ENCODE measurements around the gene USF1. TPM values are rescaled to one million over a fixed set of nuclear protein-coding genes. Genes with fewer than 3 reads are reported as not detected.

The USF1 gene
- polyA plus RNA-seq, 3 donors: 6.3 to 335 (median 25.5) TPM

GRCh38 chr1:161082996-161083747 lies 37.4 kb upstream of the USF1 start:
- H3K4me3 ChIP-seq (replicated peaks in 1 of 3; ENCODE audit: low read depth in 2 of 3, low read length in 3 of 3): peak overlapping the region in 1 of 3 experiments; percentile 7
- H3K27me3 ChIP-seq (ENCODE audit: control insufficient read depth in 2 of 2, insufficient read depth in 2 of 2, low read length in 2 of 2): no peaks in the 10 kb centered on the region
- H3K9me3 ChIP-seq (replicated peaks in 1 of 2; ENCODE audit: control insufficient read depth in 1 of 2, insufficient read depth in 1 of 2, low read length in 2 of 2): no peaks in the 10 kb centered on the region
- Mint-ChIP-seq H3K27ac (peak overlapping the region; percentile 90 to 98 (median 96)), H3K27me3 (ENCODE audit: low read depth in 3 of 3) (peaks cover 0 to 3% (median 1%) of the 10 kb centered on the region in 3 donors), H3K4me1 (peaks cover 69% of the 10 kb centered on the region), H3K4me3 (peak overlapping the region; percentile 35 to 41), H3K9me3 (no peaks in the 10 kb centered on the region), H3K36me3 (peaks cover 7 to 15% of the 10 kb centered on the region in 2 donors)
- intact Hi-C loops (cut with micrococcal nuclease): loop anchor here in 1 of 2 donors (1.0 to 2.0 kb wide), 2 partner anchors 11 to 14 kb away; no protein-coding TSS in a partner anchor
- H2AFZ ChIP-seq (ENCODE audit: insufficient read depth, low read depth, low read length, poor library complexity, severe bottlenecking): peak overlapping the region; percentile 26
- no peaks in the 10 kb centered on the region for H4K20me1 ChIP-seq (ENCODE audit: insufficient read depth, low read length)
- 36% methylated on average over 6 of the region's 8 CpGs for WGBS (ENCODE audit: insufficient coverage)
- no peaks in the 10 kb centered on the region for H3K79me2 ChIP-seq (ENCODE audit: insufficient read depth, low read length)
- H3K27ac ChIP-seq (ENCODE audit: low read depth in 1 of 2, low read length in 2 of 2): peak overlapping the region; percentile 62 to 89
- H3K9ac ChIP-seq (ENCODE audit: insufficient read depth, low read length, poor library complexity, severe bottlenecking): peak overlapping the region; percentile 56
- peak overlapping the region; percentile 29 for H3K4me2 ChIP-seq (replicated peaks; ENCODE audit: extremely low read depth, low read length, poor library complexity, severe bottlenecking)
- TF ChIP-seq CTCF (IDR thresholded peaks at IDR 0.05): no peak
- H3K4me1 ChIP-seq (ENCODE audit: control insufficient read depth in 1 of 2, insufficient read depth in 2 of 2, low read length in 2 of 2): peaks cover 47 to 60% of the 10 kb centered on the region in 2 donors
- H3K36me3 ChIP-seq (replicated peaks in 1 of 2; ENCODE audit: control insufficient read depth in 1 of 2, insufficient read depth in 2 of 2, low read length in 2 of 2): no peaks in the 10 kb centered on the region
- DNase-seq: peak; percentile 98 to 99 (median 99)

GRCh38 chr1:161082483-161082882 lies 36.7 kb upstream of the USF1 start:
- Mint-ChIP-seq H3K36me3 (peaks cover 7 to 14% of the 10 kb centered on the region in 2 donors), H3K27me3 (ENCODE audit: low read depth in 3 of 3) (peaks cover 0 to 3% (median 1%) of the 10 kb centered on the region in 3 donors), H3K27ac (peak overlapping the region; percentile 90 to 98 (median 96)), H3K9me3 (no peaks in the 10 kb centered on the region), H3K4me3 (peak overlapping the region in 1 of 2 donors; percentile 29), H3K4me1 (peaks cover 62% of the 10 kb centered on the region)
- Histone ChIP-seq H2AFZ (ENCODE audit: insufficient read depth, low read depth, low read length, poor library complexity, severe bottlenecking) (no peak overlapping the region), H3K79me2 (ENCODE audit: insufficient read depth, low read length) (no peaks in the 10 kb centered on the region), H3K9me3 (replicated peaks in 1 of 2; ENCODE audit: control insufficient read depth in 1 of 2, insufficient read depth in 1 of 2, low read length in 2 of 2) (no peaks in the 10 kb centered on the region), H3K36me3 (replicated peaks in 1 of 2; ENCODE audit: control insufficient read depth in 1 of 2, insufficient read depth in 2 of 2, low read length in 2 of 2) (no peaks in the 10 kb centered on the region), H4K20me1 (ENCODE audit: insufficient read depth, low read length) (no peaks in the 10 kb centered on the region), H3K4me1 (ENCODE audit: control insufficient read depth in 1 of 2, insufficient read depth in 2 of 2, low read length in 2 of 2) (peaks cover 43 to 55% of the 10 kb centered on the region in 2 donors), H3K27me3 (ENCODE audit: control insufficient read depth in 2 of 2, insufficient read depth in 2 of 2, low read length in 2 of 2) (no peaks in the 10 kb centered on the region), H3K9ac (ENCODE audit: insufficient read depth, low read length, poor library complexity, severe bottlenecking) (peak overlapping the region; percentile 20), H3K4me2 (replicated peaks; ENCODE audit: extremely low read depth, low read length, poor library complexity, severe bottlenecking) (no peak overlapping the region), H3K27ac (ENCODE audit: low read depth in 1 of 2, low read length in 2 of 2) (peak overlapping the region in 1 of 2 donors; percentile 89), H3K4me3 (replicated peaks in 1 of 3; ENCODE audit: low read depth in 2 of 3, low read length in 3 of 3) (no peak overlapping the region)
- no peak for DNase-seq
- intact Hi-C loops (cut with micrococcal nuclease): loop anchor here in 1 of 2 donors (2.0 kb wide), 1 partner anchor 14 kb away; no protein-coding TSS in a partner anchor
- no peak for TF ChIP-seq CTCF (IDR thresholded peaks at IDR 0.05)
- 100% methylated on average over 1 of the region's 2 CpGs for WGBS (ENCODE audit: insufficient coverage)
